Measurements from ENCODE around the gene NHLH1.

NHLH1 gene

DNA sequence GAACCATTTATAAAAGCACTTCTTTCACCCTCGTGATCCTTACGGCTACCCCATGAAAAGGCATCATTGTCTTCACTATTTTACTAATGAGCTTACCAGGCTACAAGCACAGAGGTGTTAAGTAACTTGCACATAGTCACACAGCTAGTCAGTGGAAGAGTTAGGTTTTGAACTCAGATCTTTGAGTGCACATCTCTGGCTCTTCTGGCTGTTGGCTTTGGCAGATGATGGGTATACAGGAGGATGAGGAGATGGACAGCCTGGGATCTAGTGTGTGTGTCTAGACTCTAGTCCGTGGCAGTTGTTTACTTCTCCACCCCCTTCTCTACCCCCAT, 45.1 kb downstream of the NHLH1 start:
- no peak for DNase-seq (ENCODE audit: low read depth)

DNA sequence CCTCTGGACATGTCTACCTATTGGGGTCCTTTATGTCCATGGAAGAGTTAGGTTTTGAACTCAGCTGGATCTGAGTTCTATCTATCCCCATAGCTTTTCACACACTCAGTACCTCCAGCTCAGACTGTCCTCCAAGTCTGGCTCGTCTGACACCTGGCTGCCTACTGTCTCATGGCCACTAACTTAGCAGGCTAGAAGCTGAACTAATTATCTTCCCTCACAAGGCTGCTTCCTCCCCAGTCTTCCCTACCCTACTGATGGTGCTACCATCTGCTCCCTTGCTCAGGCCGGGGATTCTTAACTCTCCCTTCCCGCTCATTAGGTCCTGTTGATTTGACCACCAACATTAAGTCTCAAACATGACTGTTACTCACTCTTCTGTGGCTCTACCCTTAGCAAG, 46.8 kb downstream of the NHLH1 start:
- DNase-seq (ENCODE audit: low read depth), result no peak

- DNase-seq (ENCODE audit: low read depth), result no peak
These were observed 48.0 kb downstream of the NHLH1 start for GRCh38 chr1:160414881-160415280.

GRCh38 chr1:160415696-160416290, 48.9 kb downstream of the NHLH1 start:
- no peak for DNase-seq (ENCODE audit: low read depth)

GRCh38 chr1:160416369-160416768, 49.5 kb downstream of the NHLH1 start:
- DNase-seq (ENCODE audit: low read depth), result no peak

DNA sequence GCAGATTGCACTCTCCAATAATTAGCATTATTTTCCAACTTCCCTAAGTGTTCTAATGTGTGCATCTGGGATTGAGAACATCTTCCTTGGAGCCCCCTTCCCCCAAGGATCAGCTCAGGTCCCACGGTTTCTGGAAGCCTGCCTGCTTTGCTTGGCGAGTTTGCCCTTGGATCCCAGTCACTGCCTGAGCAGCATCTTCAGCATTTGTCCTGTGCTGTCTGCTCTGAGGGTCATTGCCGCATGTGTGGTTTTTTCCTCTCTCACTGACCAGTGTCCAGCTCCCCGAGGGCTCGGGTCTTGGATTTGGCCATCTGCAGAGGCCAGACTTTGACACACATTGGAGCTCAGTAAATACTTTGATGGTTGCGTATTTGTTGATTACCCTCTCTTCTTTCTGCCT, 51.6 kb downstream of the NHLH1 start:
- no peak for DNase-seq (ENCODE audit: low read depth)

- DNase-seq (ENCODE audit: low read depth), result no peak
These were observed 52.4 kb downstream of the NHLH1 start for GRCh38 chr1:160419150-160419837.

DNA sequence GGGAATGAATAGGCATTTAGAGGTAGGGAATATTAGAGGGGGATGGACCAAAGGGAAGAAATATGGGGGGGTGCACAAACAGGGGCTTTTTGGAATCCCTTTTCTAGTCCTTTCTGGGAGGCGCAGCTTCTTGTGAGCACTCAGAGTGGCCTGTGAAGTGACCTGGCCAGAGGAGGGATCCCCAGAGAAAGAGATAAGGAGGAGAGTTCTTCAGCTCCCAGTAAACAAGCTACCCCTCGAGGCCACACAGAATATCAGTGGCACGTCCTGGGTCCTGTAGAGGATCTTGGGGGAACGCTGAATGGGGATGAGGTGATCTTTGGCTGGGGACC, 52.9 kb downstream of the NHLH1 start:
- DNase-seq (ENCODE audit: low read depth), result no peak

GRCh38 chr1:160420881-160421842, 54.3 kb downstream of the NHLH1 start:
- no peak for DNase-seq (ENCODE audit: low read depth)

DNA sequence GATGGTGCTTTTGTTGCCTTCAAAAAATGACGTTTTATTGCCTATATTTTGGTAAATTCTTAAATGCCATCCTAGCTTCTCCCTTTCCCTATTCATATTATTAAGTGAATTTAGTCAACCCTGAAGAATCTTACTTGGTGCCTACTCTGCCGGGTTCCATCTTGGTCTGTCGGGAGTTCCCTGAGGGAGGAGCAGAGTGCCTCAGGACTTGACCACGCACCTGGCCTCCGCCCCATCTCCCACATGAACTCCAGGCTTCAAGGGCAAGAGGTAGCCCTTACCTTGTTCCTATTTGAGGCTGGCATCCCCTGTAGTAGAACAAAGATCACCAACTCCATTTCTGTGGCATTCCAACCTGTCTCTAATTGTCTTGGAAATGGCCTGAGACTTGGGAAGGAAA, 55.0 kb downstream of the NHLH1 start:
- no peak for DNase-seq (ENCODE audit: low read depth)
